Coronary artery (tissue), 2 donors: ENCODE results near the gene CNTLN.

Experiments
- DNase-seq: peaks from one replicate; pipeline ENCODE4 v3.0.0-alpha.2; 2017; ENCODE audit warnings: low spot score
- H3K27ac ChIP-seq, 2 donors: fragments of 200-600 bp; sonication (generic); one replicate each; pipeline ENCODE4 v1.5.1; 2016 to 2019
- H3K4me3 ChIP-seq: fragments of 200-600 bp; sonication (generic); 2 replicates; pipeline ENCODE4 v1.5.1; 2016; ENCODE audit warnings: mild to moderate bottlenecking, moderate library complexity
- TF ChIP-seq, protein P1 (sequence below): fragments of 200-600 bp; sonication (generic); IDR thresholded peaks from one replicate; pipeline ENCODE4 v1.5.1; 2019; ENCODE audit warnings: antibody characterized with exemption

Gene CNTLN

DNA sequence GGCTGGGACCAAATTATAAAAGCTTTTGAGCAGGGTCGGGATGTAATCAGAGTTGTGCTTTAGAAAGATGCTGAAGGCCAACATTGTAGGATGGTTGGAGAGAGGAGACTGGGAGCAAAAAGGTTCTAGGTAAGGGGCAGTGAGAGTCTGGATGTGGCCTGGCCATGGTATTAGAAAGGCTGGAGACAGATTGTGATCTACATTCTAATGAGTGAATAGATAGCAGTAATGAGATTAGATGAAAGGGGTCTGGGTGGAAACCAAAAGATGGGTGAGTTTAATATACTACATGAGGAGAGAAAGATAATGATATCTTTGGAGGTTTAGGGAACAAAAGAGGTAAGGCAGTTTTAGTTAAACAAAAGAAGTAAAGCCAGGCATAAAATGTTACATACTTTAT lies 355.3 kb downstream of the CNTLN start:
- DNase-seq: no peak
- TF ChIP-seq, protein P1, sequence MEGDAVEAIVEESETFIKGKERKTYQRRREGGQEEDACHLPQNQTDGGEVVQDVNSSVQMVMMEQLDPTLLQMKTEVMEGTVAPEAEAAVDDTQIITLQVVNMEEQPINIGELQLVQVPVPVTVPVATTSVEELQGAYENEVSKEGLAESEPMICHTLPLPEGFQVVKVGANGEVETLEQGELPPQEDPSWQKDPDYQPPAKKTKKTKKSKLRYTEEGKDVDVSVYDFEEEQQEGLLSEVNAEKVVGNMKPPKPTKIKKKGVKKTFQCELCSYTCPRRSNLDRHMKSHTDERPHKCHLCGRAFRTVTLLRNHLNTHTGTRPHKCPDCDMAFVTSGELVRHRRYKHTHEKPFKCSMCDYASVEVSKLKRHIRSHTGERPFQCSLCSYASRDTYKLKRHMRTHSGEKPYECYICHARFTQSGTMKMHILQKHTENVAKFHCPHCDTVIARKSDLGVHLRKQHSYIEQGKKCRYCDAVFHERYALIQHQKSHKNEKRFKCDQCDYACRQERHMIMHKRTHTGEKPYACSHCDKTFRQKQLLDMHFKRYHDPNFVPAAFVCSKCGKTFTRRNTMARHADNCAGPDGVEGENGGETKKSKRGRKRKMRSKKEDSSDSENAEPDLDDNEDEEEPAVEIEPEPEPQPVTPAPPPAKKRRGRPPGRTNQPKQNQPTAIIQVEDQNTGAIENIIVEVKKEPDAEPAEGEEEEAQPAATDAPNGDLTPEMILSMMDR: no peak

GRCh38 chr9:17491780-17492179 lies 356.9 kb downstream of the CNTLN start:
- H3K4me3 ChIP-seq: no peak overlapping the region
- no peak overlapping the region for H3K27ac ChIP-seq
- no peak for DNase-seq
- TF ChIP-seq, protein P1: no peak

More for the DNA sequence above, 355.3 kb downstream of the CNTLN start:
- Histone ChIP-seq H3K27ac (no peak overlapping the region), H3K4me3 (no peak overlapping the region)

- no peak overlapping the region for H3K4me3 ChIP-seq
- no peak for DNase-seq
- H3K27ac ChIP-seq: no peak overlapping the region
- TF ChIP-seq, protein P1: no peak
These were observed 368.4 kb downstream of the CNTLN start for GRCh38 chr9:17503196-17503595.

DNA sequence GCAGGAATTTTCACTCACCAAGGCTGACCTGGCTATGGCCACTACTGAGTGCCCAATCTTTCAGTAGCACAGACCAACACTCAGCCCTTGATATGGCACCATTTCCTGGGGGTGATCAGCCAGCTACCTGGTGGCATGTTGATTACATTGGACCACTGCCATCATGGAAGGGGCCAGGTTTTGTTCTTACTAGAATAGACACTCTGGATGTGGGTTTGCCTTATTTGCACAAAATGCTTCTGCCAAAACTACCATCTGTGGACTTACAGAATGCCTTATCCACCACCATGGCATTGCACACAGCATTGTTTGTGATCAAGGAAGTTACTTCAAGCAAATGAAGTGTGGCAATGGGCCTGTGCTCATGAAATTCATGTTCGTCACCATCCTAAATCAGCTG lies 374.3 kb downstream of the CNTLN start:
- no peak overlapping the region for H3K27ac ChIP-seq
- no peak for DNase-seq
- TF ChIP-seq, protein P1: no peak
- no peak overlapping the region for H3K4me3 ChIP-seq

- TF ChIP-seq, protein P1: no peak
- no peak overlapping the region for H3K27ac ChIP-seq
These were observed 374.9 kb downstream of the CNTLN start for GRCh38 chr9:17509701-17510100.

GRCh38 chr9:17519761-17520160 lies 384.9 kb downstream of the CNTLN start:
- TF ChIP-seq, protein P1: no peak
- H3K4me3 ChIP-seq: no peak overlapping the region
- DNase-seq: no peak
- no peak overlapping the region for H3K27ac ChIP-seq

More at GRCh38 chr9:17509701-17510100, 374.9 kb downstream of the CNTLN start:
- DNase-seq: no peak
- no peak overlapping the region for H3K4me3 ChIP-seq

GRCh38 chr9:17520268-17521064 lies 385.6 kb downstream of the CNTLN start:
- Histone ChIP-seq H3K4me3 (no peak overlapping the region), H3K27ac (no peak overlapping the region)
- TF ChIP-seq, protein P1: no peak
- DNase-seq: no peak
